Measurements from ENCODE around the gene NGF. TPM values are rescaled to one million over a fixed set of nuclear protein-coding genes. Genes with fewer than 3 reads are reported as not detected.
A peak's percentile ranks its signal among the peaks of the same experiment; 100 is the strongest.

Gene NGF
- total RNA-seq, 4 donors from 2014 or later = 2.9 to 7.5 (median 3.8) TPM

GRCh38 chr1:115266729-115267421, 71.2 kb downstream of the NGF start:
- Histone ChIP-seq H3K27ac (replicated peaks in 1 of 4) (no peak overlapping the region), H3K27me3 (no peaks in the 10 kb centered on the region), H3K4me3 (no peak overlapping the region), H3K9me3 (no peaks in the 10 kb centered on the region), H3K4me1 (peaks cover 0 to 6% (median 0%) of the 10 kb centered on the region in 4 donors), H3K36me3 (no peaks in the 10 kb centered on the region)
- intact Hi-C loops (cut with DNase I) = no loop called here
- DNase-seq (ENCODE audit: extremely low spot score) = no peak
- WGBS = 86% methylated on average over 10 of the region's 10 CpGs
- TF ChIP-seq CTCF (IDR thresholded peaks at IDR 0.05) (no peak), POLR2AphosphoS5 (IDR thresholded peaks at IDR 0.05) (no peak), POLR2A (IDR thresholded peaks at IDR 0.05; ENCODE audit: low read depth) (no peak), EP300 (IDR thresholded peaks at IDR 0.05) (no peak)

- H3K36me3 ChIP-seq = no peaks in the 10 kb centered on the region
- no peaks in the 10 kb centered on the region for H3K9me3 ChIP-seq
- DNase-seq (ENCODE audit: extremely low spot score) = no peak
- intact Hi-C loops (cut with DNase I) = no loop called here
- TF ChIP-seq POLR2A (IDR thresholded peaks at IDR 0.05; ENCODE audit: low read depth) = no peak
- TF ChIP-seq CTCF (IDR thresholded peaks at IDR 0.05) = no peak
- no peak for TF ChIP-seq POLR2AphosphoS5 (IDR thresholded peaks at IDR 0.05)
- TF ChIP-seq EP300 (IDR thresholded peaks at IDR 0.05) = no peak
- peaks cover 0 to 16% (median 6%) of the 10 kb centered on the region in 4 donors for H3K4me1 ChIP-seq
- no peak overlapping the region for H3K27ac ChIP-seq (replicated peaks in 1 of 4)
- no peak overlapping the region for H3K4me3 ChIP-seq
- H3K27me3 ChIP-seq = no peaks in the 10 kb centered on the region
- 90% methylated on average over 1 of the region's 1 CpG for WGBS
Measured at GRCh38 chr1:115265099-115265498, 73.0 kb downstream of the NGF start.

GRCh38 chr1:115262886-115263285, 75.2 kb downstream of the NGF start:
- peaks cover 0 to 16% (median 6%) of the 10 kb centered on the region in 4 donors for H3K4me1 ChIP-seq
- peaks cover 0 to 15% (median 12%) of the 10 kb centered on the region in 4 donors for H3K9me3 ChIP-seq
- no peak overlapping the region for H3K4me3 ChIP-seq
- TF ChIP-seq CTCF (IDR thresholded peaks at IDR 0.05) (no peak), POLR2AphosphoS5 (IDR thresholded peaks at IDR 0.05) (peak in 1 of 2 donors; percentile 7)
- H3K36me3 ChIP-seq = no peaks in the 10 kb centered on the region
- 79% methylated on average over 4 of the region's 4 CpGs for WGBS
- H3K27ac ChIP-seq (replicated peaks in 1 of 4) = no peak overlapping the region
- no peaks in the 10 kb centered on the region for H3K27me3 ChIP-seq
- DNase-seq (ENCODE audit: extremely low spot score) = no peak
- intact Hi-C loops (cut with DNase I) = no loop called here

GRCh38 chr1:115261496-115261895, 76.6 kb downstream of the NGF start:
- peaks cover 0 to 16% (median 6%) of the 10 kb centered on the region in 4 donors for H3K4me1 ChIP-seq
- no peak for DNase-seq (ENCODE audit: extremely low spot score)
- peak overlapping the region in 1 of 4 donors; percentile 19 for H3K27ac ChIP-seq (replicated peaks in 1 of 4)
- intact Hi-C loops (cut with DNase I) = no loop called here
- peaks cover 0 to 19% (median 16%) of the 10 kb centered on the region in 4 donors for H3K9me3 ChIP-seq
- no peak overlapping the region for H3K4me3 ChIP-seq
- TF ChIP-seq POLR2AphosphoS5 (IDR thresholded peaks at IDR 0.05) (no peak), POLR2A (IDR thresholded peaks at IDR 0.05; ENCODE audit: low read depth) (no peak), CTCF (IDR thresholded peaks at IDR 0.05) (no peak), EP300 (IDR thresholded peaks at IDR 0.05) (no peak)
- WGBS = 33% methylated on average over 1 of the region's 1 CpG
- H3K36me3 ChIP-seq = no peaks in the 10 kb centered on the region
- no peaks in the 10 kb centered on the region for H3K27me3 ChIP-seq
